Germinal center (tissue), 1 donor: ENCODE measurements around the gene ACOT7.

Experiments used
- DNase-seq: peaks from one replicate; pipeline ENCODE4 v3.0.0; 2012; ENCODE audit warnings: mixed read lengths, low spot score

Gene ACOT7

GRCh38 chr1:6270401-6270800 is 123.2 kb downstream of the ACOT7 start:
- DNase-seq: no peak

GRCh38 chr1:6269720-6270400 is 123.7 kb downstream of the ACOT7 start:
- no peak for DNase-seq

- DNase-seq: no peak
Observed at GRCh38 chr1:6269296-6269695, 124.3 kb downstream of the ACOT7 start.

GRCh38 chr1:6268415-6268814 is 125.2 kb downstream of the ACOT7 start:
- DNase-seq: no peak

GRCh38 chr1:6267686-6268322 is 125.8 kb downstream of the ACOT7 start:
- DNase-seq: no peak

- no peak for DNase-seq
Observed at GRCh38 chr1:6266641-6267040, 126.9 kb downstream of the ACOT7 start.

GRCh38 chr1:6265151-6265550 is 128.4 kb downstream of the ACOT7 start:
- DNase-seq: no peak

- no peak for DNase-seq
Observed at GRCh38 chr1:6263716-6264115, 129.9 kb downstream of the ACOT7 start.

GRCh38 chr1:6262555-6263420 is 130.8 kb downstream of the ACOT7 start:
- no peak for DNase-seq

- no peak for DNase-seq
Observed at GRCh38 chr1:6261615-6261995, 132.0 kb downstream of the ACOT7 start.

- peak; percentile 62 for DNase-seq
Observed at GRCh38 chr1:6260961-6261614, 132.5 kb downstream of the ACOT7 start, which contains the start of gene GPR153. TSS of gene GPR153 (minus strand) at chr1:6261098. CDS start at chr1:6254905, 6,193 bp downstream.

- peak; percentile 51 for DNase-seq
Observed at GRCh38 chr1:6260433-6260934, 133.1 kb downstream of the ACOT7 start.

GRCh38 chr1:6259491-6260362 is 133.8 kb downstream of the ACOT7 start:
- peak; percentile 91 for DNase-seq

- no peak for DNase-seq
Observed at GRCh38 chr1:6258675-6259074, 134.9 kb downstream of the ACOT7 start.

- DNase-seq: no peak
Observed at GRCh38 chr1:6257541-6258069, 136.0 kb downstream of the ACOT7 start.

GRCh38 chr1:6256645-6257044 is 136.9 kb downstream of the ACOT7 start:
- DNase-seq: no peak

GRCh38 chr1:6254691-6255090 is 138.9 kb downstream of the ACOT7 start:
- DNase-seq: no peak

GRCh38 chr1:6253380-6253779 is 140.2 kb downstream of the ACOT7 start:
- no peak for DNase-seq

GRCh38 chr1:6252374-6252710 is 141.2 kb downstream of the ACOT7 start:
- DNase-seq: no peak

- no peak for DNase-seq
Observed at GRCh38 chr1:6251681-6252373, 141.7 kb downstream of the ACOT7 start.
